RWPE2 (cell line): Measurements from ENCODE around the gene VAMP4.

Source experiments
- ATAC-seq: fragments of 200-7000 bp; cut with Tn5 transposase; 3 replicates; pipeline ENCODE4 v1.9.1; 2021; ENCODE audit warnings: low read depth
- DNase-seq: peaks from one replicate; pipeline ENCODE4 v3.0.0-alpha.2; 2020; ENCODE audit warnings: low spot score
- H3K27ac ChIP-seq: fragments of 450-650 bp; 2 replicates; pipeline ENCODE4 v1.5.1; 2017; ENCODE audit warnings: mild to moderate bottlenecking; ENCODE audit not compliant: poor library complexity, severe bottlenecking
- H3K27me3 ChIP-seq: fragments of 250-450 bp; sonication (Bioruptor Pico); 2 replicates; pipeline ENCODE4 v1.5.1; 2021; ENCODE audit warnings: mild to moderate bottlenecking, moderate library complexity; ENCODE audit not compliant: insufficient read depth, poor library complexity, severe bottlenecking
- H3K36me3 ChIP-seq: fragments of 250-450 bp; sonication (Bioruptor Pico); 2 replicates; pipeline ENCODE4 v1.5.1; 2020; ENCODE audit warnings: low read depth, mild to moderate bottlenecking, moderate library complexity
- H3K4me1 ChIP-seq: fragments of 250-450 bp; sonication (Bioruptor Pico); 2 replicates; pipeline ENCODE4 v1.5.1; 2021; ENCODE audit warnings: mild to moderate bottlenecking, moderate library complexity; ENCODE audit not compliant: insufficient read depth, poor library complexity, severe bottlenecking
- H3K4me3 ChIP-seq: fragments of 250-450 bp; sonication (Bioruptor Pico); 2 replicates; pipeline ENCODE4 v1.5.1; 2021; ENCODE audit warnings: mild to moderate bottlenecking, moderate library complexity; ENCODE audit not compliant: severe bottlenecking
- H3K9me3 ChIP-seq: fragments of 250-450 bp; sonication (Bioruptor Pico); 2 replicates; pipeline ENCODE4 v1.5.1; 2021; ENCODE audit warnings: mild to moderate bottlenecking, moderate library complexity; ENCODE audit not compliant: severe bottlenecking
- TF ChIP-seq, protein P1 (sequence below): fragments of 450-650 bp; IDR thresholded peaks from one replicate; pipeline ENCODE4 v1.5.1; 2017; ENCODE audit warnings: mild to moderate bottlenecking, moderate library complexity; ENCODE audit not compliant: poor library complexity, severe bottlenecking

Gene VAMP4

GRCh38 chr1:171762143-171762563, 20.3 kb upstream of the VAMP4 start:
- DNase-seq (no peak), ATAC-seq (no peak)
- no peaks in the 10 kb centered on the region for H3K9me3 ChIP-seq
- no peaks in the 10 kb centered on the region for H3K27me3 ChIP-seq
- no peak overlapping the region for H3K27ac ChIP-seq
- TF ChIP-seq, protein P1, sequence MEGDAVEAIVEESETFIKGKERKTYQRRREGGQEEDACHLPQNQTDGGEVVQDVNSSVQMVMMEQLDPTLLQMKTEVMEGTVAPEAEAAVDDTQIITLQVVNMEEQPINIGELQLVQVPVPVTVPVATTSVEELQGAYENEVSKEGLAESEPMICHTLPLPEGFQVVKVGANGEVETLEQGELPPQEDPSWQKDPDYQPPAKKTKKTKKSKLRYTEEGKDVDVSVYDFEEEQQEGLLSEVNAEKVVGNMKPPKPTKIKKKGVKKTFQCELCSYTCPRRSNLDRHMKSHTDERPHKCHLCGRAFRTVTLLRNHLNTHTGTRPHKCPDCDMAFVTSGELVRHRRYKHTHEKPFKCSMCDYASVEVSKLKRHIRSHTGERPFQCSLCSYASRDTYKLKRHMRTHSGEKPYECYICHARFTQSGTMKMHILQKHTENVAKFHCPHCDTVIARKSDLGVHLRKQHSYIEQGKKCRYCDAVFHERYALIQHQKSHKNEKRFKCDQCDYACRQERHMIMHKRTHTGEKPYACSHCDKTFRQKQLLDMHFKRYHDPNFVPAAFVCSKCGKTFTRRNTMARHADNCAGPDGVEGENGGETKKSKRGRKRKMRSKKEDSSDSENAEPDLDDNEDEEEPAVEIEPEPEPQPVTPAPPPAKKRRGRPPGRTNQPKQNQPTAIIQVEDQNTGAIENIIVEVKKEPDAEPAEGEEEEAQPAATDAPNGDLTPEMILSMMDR = no peak
- no peaks in the 10 kb centered on the region for H3K4me1 ChIP-seq
- H3K4me3 ChIP-seq = no peak overlapping the region
- no peaks in the 10 kb centered on the region for H3K36me3 ChIP-seq

- Histone ChIP-seq H3K27me3 (no peaks in the 10 kb centered on the region), H3K4me3 (no peak overlapping the region), H3K27ac (no peak overlapping the region), H3K9me3 (no peaks in the 10 kb centered on the region), H3K36me3 (no peaks in the 10 kb centered on the region), H3K4me1 (peaks cover 8% of the 10 kb centered on the region)
- ATAC-seq (no peak), DNase-seq (no peak)
- TF ChIP-seq, protein P1 = no peak
These were observed 16.1 kb upstream of the VAMP4 start for GRCh38 chr1:171758011-171758410.

DNA sequence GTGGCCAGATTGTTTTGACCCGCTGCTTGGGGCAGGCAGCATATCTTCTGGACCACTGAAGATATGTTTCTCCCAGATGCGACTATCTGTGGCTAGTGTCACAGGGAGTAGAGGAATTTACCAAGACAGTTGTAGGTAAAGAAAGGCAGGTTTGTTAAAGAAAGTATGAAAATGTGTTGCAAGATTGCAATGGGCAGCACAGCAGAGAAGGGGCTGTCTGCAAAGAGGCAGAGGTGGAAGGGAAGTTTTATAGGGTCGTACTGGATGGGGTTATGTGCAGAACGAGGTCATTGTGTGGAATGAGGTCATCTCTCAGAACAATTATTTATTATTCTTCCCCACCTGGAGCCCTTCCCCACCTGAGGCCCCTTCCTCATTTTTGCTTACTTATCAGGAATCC, 15.0 kb upstream of the VAMP4 start:
- DNase-seq = no peak
- H3K4me3 ChIP-seq = no peak overlapping the region
- no peaks in the 10 kb centered on the region for H3K9me3 ChIP-seq
- no peaks in the 10 kb centered on the region for H3K36me3 ChIP-seq
- no peaks in the 10 kb centered on the region for H3K27me3 ChIP-seq
- ATAC-seq = no peak
- no peak overlapping the region for H3K27ac ChIP-seq
- TF ChIP-seq, protein P1 = no peak
- H3K4me1 ChIP-seq = peaks cover 8% of the 10 kb centered on the region

- Histone ChIP-seq H3K4me3 (no peak overlapping the region), H3K27ac (no peak overlapping the region), H3K27me3 (no peaks in the 10 kb centered on the region), H3K9me3 (no peaks in the 10 kb centered on the region), H3K36me3 (no peaks in the 10 kb centered on the region), H3K4me1 (peaks cover 8% of the 10 kb centered on the region)
- TF ChIP-seq, protein P1 = no peak
- ATAC-seq (no peak), DNase-seq (no peak)
These were observed 13.1 kb upstream of the VAMP4 start for GRCh38 chr1:171754971-171755370.

GRCh38 chr1:171754353-171754705, 12.5 kb upstream of the VAMP4 start:
- Histone ChIP-seq H3K4me3 (no peak overlapping the region), H3K27me3 (no peaks in the 10 kb centered on the region), H3K27ac (no peak overlapping the region), H3K9me3 (no peaks in the 10 kb centered on the region), H3K36me3 (no peaks in the 10 kb centered on the region), H3K4me1 (peaks cover 8% of the 10 kb centered on the region)
- TF ChIP-seq, protein P1 = no peak
- DNase-seq (no peak), ATAC-seq (peak; percentile 50; the same call in 2 of the 3 replicates)
